OCI-LY7 (cell line): ENCODE results near the gene SWT1.

ENCODE experiments used
- CTCF ChIP-seq: fragments of 200-600 bp; sonication (generic); conservative IDR thresholded peaks from 2 replicates; pipeline ENCODE4 v1.5.1; 2014; ENCODE audit warnings: mild to moderate bottlenecking, antibody characterized with exemption, low read length, moderate library complexity, mixed read lengths
- EZH2phosphoT487 ChIP-seq: fragments of 200-600 bp; sonication (generic); IDR thresholded peaks from 2 replicates; pipeline ENCODE4 v1.6.1; 2018; ENCODE audit warnings: low read depth, borderline replicate concordance, mild to moderate bottlenecking, mixed run types, antibody characterized with exemption, low read length, moderate library complexity, mixed read lengths

DNA sequence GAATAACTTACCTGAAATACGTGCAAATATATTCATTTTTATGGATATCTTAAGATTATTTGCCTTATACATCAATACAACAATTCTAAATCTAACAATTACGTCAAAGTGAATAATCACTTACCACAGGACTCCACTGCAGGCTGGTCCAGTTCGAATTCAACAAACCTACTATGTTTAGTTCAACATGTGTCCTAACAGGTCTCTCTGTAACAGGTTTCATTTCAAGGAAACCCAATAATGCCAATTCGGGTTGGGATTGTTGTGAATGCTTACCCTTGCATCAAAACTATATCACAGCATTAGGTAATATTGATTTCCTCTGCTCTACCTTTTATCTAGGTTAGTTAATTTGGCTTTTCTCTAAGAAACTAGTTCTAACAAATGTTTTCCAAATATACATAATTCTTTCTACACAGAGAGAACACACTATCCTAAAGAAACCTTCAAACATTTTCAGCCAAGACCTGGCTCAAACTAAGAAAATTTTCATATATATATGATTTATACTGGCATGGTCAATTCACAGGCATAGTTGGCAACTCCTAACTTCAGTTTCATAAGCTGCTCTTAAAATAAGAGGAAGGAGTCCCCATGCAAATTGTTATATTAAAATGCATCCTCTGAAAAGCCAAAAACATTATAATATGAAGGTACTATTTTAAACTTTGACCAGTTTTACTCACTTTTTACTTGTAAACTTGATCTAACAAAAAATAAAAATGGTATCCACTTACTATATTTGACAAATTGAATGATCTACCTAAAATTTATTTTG, 155.6 kb downstream of the SWT1 start:
- TF ChIP-seq CTCF, result no peak
- no peak for TF ChIP-seq EZH2phosphoT487
